NCI-H510A (cell line): ENCODE data around the gene C9orf50.
"Not testable (repeated sequence)": the region's sequence is repeated elsewhere in the genome, so short reads cannot be mapped to it uniquely, and the experiment has no call there.

Source experiments
- DNase-seq: peaks from one replicate; lab custom pipeline; 2025; lab: John Stamatoyannopoulos, UW

C9orf50 gene

DNA sequence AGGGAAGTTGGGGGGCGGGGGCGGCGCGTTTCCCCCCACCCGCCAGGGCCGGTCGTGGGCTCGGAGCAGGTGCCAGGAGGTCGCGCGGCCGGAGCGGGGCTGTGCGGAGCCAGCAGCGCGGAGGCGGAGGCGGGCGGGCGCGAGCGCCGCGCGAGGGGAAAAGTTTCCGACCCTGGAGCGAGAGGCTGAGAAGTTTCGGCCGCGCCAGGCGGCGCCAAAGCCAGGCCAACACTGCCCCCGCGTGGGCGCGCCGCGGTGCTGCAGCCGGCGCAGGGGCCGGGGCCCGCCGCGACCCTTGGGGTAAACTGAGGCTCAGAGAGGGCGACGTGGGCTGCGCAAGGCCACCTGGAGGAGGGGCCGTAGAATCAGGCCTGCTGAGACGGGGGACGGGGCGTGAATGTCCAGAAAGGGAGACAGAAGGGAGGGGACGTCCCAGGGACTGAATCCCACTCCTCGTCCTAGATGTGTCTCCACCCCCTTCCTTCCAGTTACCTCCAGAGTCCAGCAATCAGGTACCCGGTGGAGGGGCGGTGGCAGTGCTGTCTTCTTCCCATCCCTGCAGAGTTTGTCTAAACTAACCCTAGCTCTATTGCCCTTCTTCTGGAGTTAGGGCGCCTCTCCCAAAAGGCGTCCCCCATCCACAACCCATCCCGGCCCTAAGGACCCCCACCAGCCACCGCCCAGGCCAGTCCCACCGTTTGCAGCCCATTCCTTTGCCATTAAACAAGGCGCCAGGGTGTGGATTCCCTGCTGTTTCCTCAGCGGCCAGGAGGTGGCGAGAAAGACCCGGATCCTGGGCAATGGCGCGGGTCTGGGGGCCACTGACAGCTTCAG, 10.2 kb downstream of the C9orf50 start:
- peak; percentile 44 for DNase-seq

DNA sequence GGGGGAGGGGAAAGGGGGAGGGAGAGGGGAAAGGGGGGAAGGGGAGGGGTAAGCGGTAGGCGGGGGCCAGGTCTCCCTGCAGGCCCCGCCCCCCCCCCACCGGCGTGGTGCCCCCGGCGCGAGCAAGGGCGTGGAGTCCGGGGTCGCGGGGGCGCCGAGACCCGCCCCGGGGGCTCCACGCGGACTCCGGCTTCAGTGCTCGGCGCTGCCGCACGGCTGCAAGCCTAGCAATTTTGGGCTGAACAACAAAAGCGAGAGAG, 10.8 kb downstream of the C9orf50 start:
- no peak for DNase-seq

DNA sequence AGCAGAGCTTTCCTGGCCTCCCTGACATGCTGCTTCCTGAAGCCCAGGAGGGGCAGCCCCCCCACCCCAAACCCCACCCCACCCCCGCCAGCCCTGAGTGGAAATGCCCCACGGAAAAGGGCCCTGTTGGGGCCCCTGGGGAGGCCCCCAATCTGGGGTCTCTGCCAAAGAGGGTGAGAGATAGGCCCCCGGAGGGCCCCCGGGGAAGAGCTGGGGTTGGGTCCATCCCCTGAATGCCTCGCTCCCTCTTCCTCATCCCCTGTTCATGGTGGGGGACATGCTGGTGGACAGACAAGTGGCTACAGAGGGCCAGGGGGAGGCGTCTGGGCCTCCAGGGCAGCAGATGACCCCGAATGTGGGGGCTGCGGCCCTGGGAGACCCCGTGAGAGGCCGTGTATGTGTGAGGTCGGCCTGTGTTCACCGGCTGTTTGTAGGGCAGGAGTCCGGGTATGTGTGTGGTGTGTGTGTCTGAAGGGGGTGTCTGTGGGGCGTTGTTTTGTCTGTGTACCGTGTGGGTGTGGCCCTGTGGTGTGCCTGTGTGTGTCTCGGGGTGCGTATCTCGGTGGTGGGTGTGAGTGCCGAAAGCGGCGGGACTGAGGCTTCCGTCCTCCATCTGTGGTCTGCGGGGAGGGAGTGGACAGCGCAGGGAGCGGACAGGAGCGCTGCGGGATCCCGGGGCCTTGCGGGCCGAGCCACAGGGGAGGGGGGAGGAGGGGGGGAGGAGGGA, 11.3 kb downstream of the C9orf50 start:
- no peak for DNase-seq

DNA sequence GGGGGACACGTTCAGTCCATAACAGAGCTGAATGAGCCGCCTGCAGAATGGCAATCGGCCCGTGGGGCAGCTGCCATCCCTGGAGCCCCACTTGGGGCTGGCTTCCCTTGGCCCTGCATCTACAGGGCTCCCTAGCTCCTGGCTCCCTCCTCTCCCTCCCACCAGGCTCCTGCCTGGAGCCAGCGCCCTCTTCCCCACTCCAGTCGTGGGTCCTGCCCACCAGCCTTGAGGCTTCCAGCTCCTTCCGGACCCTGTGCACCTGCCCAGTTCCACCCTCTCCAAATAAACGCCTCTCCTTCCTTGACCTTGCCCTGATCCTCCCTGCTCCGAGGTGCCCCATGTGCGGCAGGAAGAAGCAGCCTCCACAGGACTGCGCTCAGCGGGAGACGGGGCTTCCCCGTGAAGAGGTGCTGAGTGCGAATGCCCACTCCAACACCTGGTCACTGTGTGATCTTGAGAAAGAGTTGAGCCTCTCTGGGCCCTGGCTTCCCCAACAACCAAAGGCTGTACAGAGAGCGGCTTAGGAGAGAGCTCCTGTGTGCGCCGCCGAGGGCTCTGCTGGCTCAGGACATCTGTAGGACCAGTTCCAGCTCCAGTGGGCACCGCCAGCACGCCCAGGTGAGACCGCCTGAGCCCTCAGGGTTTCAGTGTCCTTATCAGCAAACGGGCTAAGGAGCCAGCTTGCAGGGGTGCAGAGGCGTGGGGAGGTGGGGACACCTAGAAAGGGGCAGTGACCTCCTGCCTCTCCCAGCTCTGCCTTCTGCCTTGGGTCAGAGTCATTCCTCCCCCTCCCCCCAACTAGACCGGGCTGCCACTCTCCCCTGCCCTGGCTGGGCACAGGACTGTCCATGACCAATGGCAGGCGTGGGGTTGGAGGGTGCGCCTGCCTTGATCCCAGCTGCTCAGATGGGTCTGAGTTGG, 12.1 kb downstream of the C9orf50 start:
- DNase-seq = no peak

DNA sequence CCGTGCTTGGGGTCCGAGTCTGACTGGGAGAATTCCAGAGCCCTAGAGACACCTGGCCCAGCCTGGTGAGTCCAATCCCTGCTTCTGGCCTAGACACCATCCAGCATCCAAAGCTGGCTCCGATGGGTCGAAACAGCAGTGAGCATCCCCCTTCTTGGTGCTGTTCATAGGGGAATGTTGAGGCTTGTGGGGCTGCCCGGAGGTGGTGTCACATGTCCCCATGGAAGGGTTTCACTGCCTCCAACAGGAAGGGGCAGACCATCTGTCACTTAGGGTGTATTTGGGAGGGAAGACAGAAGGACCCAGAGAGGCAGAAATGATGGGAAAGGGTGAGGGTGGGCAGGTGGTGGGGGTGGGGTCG, 13.9 kb downstream of the C9orf50 start:
- no peak for DNase-seq

DNA sequence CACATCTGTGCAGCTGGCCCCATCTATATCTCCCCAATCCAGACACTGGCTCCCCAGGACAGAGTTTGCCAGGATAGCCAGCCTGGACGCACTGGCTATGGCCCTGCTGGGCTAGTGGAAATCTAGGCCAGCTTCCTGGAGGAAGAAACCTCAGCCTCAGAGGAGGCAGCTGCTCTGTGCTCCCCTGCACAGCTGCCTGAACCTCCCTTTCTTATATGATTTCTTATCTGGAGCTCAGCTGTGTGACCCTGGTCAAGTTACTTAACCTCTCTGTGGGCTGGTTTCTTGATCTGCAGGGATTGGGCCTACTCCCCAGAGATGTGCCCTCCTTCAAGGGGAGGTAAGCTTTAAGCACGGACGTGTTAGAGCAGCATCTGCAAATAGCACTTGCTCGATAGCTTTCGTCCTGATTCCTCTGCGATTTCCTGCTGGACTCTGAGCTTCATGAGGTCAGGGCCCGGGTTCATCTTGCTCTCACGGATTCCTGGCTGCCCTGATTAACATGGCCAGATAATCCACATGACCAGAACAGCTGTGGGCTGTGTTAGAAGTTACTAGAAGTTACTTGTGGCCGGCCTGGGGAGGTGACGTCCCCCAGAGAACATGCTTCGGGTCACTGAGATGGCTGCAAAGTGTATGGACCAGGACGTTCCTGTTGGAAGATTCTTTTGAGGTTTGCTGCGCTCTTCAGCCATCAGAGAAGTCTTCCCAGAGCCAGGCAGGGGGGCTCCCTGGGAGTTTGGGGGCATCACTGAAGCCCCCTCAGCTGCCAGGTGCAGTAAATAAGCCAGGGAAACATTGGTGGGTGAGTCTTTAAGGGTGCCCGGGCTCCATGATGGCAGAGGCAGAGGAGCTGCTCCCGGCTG, 14.5 kb downstream of the C9orf50 start:
- DNase-seq = no peak

DNA sequence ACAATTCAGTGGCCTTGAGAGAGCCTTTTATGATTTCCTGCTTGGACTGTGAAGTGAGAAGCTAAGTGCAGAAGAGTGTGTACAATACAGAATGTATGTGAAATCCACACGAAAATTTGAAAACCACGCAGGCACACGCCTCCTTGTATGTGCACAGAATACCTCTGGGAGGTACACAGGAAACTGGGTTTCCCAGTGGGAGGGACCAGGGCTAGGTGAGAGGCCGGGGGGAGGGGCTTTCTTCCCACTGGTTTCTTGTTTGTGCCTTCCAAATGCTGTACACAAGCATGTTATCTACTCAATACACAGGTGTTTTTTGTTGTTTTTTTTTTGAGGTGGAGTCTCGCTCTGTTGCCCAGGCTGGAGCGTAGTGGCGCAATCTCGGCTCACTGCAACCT, 16.1 kb downstream of the C9orf50 start:
- no peak for DNase-seq

DNA sequence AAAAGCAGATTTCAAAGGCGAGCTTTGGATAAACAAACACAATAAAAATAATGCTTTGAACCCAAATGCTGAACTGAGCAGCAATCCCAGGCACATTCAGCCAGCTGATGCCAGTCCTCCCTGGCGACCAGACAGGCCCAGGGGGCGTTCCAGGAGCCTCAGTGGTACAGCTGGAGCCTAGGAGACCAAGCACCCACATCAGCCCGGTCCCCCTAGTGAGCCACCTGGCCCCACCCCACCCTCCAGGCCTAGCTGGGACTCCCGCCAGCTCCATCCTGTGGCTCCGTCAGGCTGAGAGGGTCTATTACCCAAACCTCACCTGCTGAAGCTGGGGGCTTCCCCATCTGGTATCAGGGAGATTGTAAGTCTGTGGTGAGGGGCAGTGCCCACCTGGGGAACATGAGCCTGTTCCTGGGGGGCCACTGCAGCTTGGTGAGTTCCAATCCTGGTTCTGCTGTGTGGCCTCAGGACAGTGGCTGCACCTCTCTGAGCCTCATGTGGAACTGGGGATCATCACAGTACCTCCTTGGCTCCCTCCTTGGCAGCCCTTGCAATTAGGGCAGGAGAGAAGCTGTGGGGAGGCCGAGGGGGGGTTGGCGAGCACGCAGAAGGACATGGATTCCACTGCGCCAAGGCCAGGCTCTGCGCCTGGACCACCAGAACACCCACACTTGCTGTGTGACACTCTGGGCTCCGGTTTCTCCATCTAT, 16.7 kb downstream of the C9orf50 start:
- DNase-seq = no peak

DNA sequence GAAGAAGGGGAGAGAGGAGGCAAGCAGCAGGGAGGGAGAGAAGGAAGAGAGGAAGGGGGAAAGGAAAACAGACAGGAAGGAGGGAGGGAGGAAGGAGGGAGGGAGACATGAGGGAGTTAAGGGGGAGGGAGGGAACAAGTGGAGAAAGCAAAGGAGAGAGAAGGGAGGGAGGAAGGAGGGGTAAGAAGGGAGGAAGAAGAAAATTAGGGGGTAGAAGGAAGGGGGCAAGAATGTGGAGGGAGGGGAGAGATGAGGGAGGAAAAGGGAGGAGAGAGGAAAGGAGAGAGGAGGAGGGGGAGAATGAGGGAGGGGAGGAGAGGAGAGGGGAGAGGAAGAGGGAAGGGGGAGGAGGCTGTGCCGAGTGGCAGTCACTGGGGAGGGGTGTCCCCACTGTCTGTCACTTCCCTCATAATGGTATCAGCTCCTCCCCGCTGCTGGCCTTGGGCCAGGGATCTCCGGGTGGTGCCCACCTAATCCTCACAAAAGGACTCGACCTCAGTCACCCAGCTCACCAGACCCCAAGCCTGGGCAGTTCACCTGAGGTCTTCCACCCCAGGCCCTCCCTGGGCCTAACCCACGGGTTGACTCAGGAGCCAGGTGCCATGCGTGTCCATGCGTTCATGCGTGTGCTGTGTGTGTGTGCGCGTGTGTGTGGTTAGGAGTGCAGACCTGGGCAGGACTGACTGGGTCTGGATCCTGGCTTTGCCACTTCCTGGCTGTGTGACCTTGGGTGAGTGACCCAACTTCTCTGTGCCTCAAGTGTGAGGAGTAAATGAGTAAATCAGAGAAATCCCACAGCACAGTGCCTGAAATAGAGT, 18.1 kb downstream of the C9orf50 start:
- DNase-seq = no peak

DNA sequence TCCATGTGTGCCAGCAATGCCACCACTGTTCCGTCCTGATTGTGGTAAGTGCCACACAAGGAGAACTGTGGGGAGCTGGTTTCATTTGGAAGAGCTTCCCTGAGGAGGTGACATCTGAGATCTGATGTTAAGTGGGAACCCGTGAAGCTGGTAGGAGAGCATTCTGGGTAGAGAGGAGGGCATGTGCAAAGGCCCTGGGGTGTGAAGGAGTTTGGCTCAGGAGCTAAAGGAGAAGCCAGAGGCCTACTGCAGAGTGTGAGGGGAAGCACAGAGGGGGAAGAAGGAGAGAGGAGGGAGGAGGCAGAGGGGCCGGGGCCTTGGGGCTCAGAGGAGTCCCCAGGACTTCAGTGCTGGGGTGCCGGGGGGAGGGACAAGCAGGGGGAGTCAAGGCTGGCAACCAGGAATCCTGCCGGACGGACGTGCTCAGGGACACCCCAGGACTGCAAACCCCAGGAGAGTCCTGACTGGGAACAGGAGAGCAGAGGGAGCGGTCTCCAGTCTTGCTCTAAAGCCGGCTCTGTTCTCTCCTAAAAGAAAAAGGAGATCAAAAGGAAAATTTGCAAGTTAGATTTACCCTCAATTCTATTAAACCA, 19.7 kb downstream of the C9orf50 start:
- no peak for DNase-seq

DNA sequence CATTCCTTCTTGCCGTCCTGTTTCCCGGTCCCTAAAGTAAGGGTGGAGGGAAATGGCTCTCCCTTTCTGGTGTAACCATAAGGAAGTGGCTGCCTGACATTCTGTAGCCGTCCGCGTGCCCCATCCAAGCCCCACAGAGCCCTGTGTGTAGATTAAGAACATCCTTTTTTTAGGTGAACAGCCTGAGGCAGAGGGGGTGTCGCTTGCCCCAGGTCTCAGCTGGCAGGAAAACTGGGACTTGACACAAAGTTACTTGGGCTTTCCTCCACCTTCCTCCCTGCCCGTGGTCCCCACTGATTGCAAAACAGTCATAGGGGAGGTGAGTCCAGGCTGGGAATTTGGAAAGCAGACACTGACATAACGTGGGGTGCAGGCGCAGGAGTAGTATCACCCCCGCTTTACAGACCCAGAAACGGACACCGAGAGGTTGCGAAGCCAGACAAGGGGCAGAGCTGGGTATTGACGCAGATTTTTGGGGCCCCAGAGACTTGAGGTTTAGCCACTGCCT, 22.8 kb downstream of the C9orf50 start:
- DNase-seq = no peak

DNA sequence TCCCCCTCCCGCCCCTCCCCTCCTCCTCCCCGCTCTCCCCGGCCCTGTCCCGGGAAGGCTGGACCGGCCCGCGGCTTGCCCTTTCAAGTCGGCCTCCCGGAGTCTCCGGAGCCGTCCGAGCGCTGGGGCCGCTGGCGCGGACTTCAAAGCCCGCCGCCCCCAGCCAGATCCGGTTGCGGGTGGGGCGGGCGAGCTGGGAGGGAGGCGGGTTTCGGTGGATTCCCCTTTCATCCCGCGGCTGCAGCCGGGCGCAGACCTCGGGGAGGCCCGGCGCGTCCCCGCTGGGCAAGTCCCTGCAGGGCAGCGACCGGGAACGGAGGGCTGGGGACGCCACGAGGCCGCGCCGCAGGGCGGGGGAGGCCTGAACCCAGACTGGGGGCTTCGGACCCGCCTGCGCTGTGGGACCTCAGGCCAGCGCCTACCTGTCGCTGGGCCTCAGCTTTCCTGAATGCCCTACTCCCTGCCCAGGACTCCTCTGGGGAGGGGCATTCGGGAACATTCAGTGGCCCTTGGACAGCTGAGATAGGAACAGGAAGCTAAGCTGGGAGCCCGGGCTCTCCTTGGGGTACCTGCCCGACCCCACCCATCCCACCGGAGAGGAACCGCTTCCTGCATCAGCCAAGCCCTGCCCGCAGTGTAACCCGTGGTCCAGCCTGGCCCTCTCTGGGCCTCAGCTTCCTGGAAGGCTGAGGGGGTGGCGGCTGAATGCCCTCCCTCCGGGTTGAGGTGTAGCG, 23.4 kb downstream of the C9orf50 start:
- DNase-seq = no peak

DNA sequence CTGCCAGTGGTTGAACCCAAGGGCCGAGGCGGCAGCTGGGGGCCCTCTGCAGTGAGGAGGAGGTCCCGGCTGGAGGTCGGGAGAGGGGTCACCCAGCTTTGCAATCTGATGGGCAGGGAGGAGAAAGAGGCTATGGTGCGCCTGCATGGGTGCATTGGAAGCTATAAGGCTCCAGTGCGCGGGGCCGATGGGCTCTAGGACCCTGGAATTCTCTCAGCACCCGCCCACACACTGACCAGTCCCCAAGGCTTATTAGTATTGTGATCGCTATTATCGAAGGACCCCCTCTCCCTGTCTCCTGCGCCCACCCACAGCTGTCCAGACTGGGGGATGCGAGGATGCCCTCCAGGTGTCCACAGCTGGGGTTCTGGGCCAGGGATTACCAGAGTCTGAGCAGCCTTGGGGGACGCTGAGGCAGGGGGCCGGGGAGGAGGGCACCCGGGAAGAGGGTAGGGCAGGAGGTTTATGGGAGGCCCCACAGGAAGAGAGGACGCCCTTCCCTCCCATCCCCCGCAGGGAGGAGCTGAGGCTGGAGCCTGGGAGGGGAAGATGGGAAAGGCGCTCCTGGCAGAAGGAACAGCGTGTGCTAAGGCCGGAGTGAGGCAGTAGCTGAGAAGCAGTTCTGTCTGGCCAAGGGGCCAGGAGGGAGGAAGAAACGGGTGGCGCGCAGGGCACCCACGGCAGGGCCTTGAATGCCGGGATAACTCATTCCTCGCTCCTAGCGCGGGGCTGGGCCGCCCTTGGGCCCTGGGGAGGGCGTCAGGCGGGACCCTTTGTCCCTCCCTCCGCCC, 24.2 kb downstream of the C9orf50 start:
- no peak for DNase-seq

DNA sequence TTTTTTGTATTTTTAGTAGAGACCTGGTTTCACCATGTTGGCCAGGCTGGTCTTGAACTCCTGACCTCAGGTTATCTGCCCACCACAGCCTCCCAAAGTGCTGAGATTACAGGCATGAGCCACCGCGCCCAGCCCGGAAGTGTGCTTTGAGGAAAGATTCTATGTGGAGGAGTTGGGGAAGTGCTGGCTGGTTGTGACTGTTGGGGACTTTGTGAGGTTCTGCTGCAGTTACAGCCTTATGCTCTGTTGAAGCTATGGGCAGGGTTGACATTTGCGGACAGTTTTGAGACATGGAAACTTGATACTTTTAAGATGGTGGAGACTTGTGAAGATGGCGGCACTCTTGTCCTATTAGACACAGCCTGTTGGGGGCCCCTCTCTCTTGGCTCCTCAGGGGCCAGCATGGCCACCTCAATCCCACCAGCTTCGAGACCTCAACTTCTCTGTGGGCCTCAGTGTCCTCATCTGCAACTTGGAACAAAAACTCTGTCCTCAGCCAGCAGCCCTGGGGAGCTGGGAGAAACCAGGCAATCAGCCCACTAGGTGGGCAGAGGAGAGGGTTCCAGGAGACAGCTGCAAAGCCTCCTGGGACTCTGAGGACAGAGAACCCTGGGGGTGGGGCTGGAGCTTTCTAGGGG, 24.9 kb downstream of the C9orf50 start:
- no peak for DNase-seq

DNA sequence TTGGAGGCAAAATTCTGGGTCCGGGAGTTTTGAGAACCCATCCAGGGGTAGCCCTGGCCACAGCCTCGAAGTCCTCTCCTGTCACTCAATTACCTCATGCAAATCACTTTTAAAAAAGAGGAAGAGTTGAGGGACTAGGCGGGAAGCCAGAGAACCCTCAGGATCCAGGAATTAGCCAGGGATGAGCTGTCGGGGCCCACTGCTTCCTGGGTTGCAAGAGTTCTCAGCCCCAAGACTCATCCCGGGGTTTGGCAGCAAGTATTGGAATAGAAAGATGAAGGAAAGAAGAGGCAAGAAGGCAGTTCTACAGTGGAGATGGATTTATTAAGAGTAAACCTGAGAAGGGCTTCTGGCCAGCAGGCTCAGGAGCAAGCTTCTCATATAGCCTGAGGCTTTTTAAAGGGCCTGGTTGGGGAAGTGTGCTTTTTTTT, 25.6 kb downstream of the C9orf50 start:
- DNase-seq = no peak

DNA sequence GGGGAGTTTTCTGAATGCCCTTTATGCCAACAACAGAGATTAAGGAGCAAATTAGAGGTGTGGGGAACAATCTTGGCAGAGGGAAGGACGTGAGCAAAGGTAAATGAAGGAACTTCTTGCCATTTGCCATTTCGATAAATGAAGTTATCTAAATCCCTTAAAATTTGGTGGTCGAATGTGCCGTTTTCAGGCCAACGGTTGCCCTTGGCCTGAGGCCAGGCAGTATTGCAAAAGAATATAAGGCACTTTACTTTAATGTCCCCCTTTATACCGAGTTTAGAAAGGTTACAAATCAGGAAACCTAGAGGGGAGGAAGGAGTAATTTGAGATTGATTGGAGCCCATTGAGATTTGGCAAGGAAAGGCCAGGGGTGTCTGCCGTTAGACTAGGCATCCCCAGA, 26.3 kb downstream of the C9orf50 start:
- no peak for DNase-seq

DNA sequence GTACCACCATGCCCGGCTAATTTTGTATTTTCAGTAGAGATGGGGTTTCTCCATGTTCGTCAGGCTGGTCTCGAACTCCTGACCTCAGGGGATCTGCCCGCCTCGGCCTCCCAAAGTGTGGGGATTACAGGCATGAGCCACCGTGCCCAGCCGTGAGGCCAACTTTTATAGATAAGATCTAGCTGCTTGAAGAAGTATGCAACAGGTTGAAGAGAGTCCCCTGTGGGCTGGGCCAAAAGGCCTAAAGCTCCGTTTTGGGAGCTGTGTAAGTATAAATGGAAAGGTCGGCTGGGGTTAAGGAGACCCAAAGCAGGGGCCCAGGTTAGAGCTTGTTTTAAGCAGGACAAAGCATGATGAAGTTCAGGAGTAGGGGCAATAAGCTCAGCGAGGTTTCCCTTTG, 28.1 kb downstream of the C9orf50 start:
- not testable (repeated sequence) for DNase-seq

DNA sequence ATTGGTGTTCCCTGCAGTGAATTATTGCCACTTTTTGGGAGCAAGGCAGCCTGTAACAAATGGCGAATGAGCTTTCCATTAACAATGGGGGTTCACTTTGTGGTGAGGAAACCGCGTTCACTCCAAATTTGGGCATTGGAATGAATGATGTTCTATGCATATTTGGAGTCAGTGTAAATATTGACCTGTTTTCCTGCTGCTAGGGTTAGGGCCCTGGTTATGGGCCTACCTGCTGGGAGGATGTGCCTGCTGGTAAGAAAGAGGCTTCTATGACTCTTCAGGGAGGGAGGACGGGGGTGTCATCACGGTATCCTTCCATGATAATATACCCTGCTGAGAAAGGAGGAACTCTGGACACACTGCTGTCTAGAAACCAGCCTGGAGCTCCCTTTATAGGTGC, 29.0 kb downstream of the C9orf50 start:
- DNase-seq = no peak
